Mesendoderm (in vitro differentiated cells): Measurements from ENCODE around the gene SH2D5.

ENCODE experiments used
- DNase-seq: peaks from one replicate; pipeline ENCODE4 v3.0.0; 2013
- H2AK5ac ChIP-seq: 2 replicates; pipeline ENCODE4 v1.6.1; 2013; ENCODE audit warnings: low read length, inconsistent platforms
- H2BK120ac ChIP-seq: 2 replicates; pipeline ENCODE4 v1.6.1; 2013; ENCODE audit warnings: low read depth, mild to moderate bottlenecking, low read length, moderate library complexity, mixed read lengths
- H2BK15ac ChIP-seq: replicated peaks from 2 replicates; pipeline ENCODE4 v1.6.1; 2013; ENCODE audit warnings: low read depth, mild to moderate bottlenecking, moderate library complexity
- H2BK5ac ChIP-seq: 2 replicates; pipeline ENCODE4 v1.6.1; 2013; ENCODE audit warnings: low read length, inconsistent platforms
- H3K18ac ChIP-seq: 2 replicates; pipeline ENCODE4 v1.6.1; 2013; ENCODE audit warnings: mild to moderate bottlenecking, low read length, mixed read lengths
- H3K23ac ChIP-seq: one replicate; pipeline ENCODE4 v1.6.1; 2013; ENCODE audit warnings: low read length
- H3K27ac ChIP-seq: 2 replicates; pipeline ENCODE4 v1.5.1; 2013; ENCODE audit warnings: low read depth, mild to moderate bottlenecking, inconsistent platforms, low read length, moderate library complexity
- H3K27me3 ChIP-seq: 2 replicates; pipeline ENCODE4 v1.6.1; 2013; ENCODE audit warnings: low read length, control low read depth, mild to moderate bottlenecking, inconsistent platforms; ENCODE audit not compliant: insufficient read depth, poor library complexity
- H3K36me3 ChIP-seq: 2 replicates; pipeline ENCODE4 v1.6.1; 2013; ENCODE audit warnings: low read length, inconsistent platforms; ENCODE audit not compliant: control insufficient read depth, insufficient read depth
- H3K4ac ChIP-seq: one replicate; pipeline ENCODE4 v1.6.1; 2013; ENCODE audit warnings: low read depth, mild to moderate bottlenecking, low read length, moderate library complexity
- H3K4me1 ChIP-seq: 2 replicates; pipeline ENCODE4 v1.6.1; 2013; ENCODE audit warnings: low read depth, low read length, inconsistent platforms; ENCODE audit not compliant: control insufficient read depth
- H3K4me2 ChIP-seq: 2 replicates; pipeline ENCODE4 v1.6.1; 2013; ENCODE audit warnings: low read length
- H3K4me3 ChIP-seq: 2 replicates; pipeline ENCODE4 v1.5.1; 2013; ENCODE audit warnings: mild to moderate bottlenecking, low read length
- H3K56ac ChIP-seq: one replicate; pipeline ENCODE4 v1.6.1; 2013; ENCODE audit warnings: low read length
- H3K79me1 ChIP-seq: 2 replicates; pipeline ENCODE4 v1.6.1; 2013; ENCODE audit warnings: low read length, inconsistent platforms
- H3K79me2 ChIP-seq: 2 replicates; pipeline ENCODE4 v1.6.1; 2013; ENCODE audit warnings: mild to moderate bottlenecking, low read length; ENCODE audit not compliant: control insufficient read depth, insufficient read depth
- H3K9ac ChIP-seq: 2 replicates; pipeline ENCODE4 v1.6.1; 2013; ENCODE audit warnings: low read length, inconsistent platforms
- H4K5ac ChIP-seq: one replicate; pipeline ENCODE4 v1.6.1; 2013; ENCODE audit warnings: low read length
- H4K8ac ChIP-seq: one replicate; pipeline ENCODE4 v1.6.1; 2013; ENCODE audit warnings: low read depth, mild to moderate bottlenecking, control low read depth, low read length, moderate library complexity
- WGBS: extraction: QIAGEN DNeasy Blood & Tissue Kit; methylation state at CpG from one replicate; pipeline ENCODE4 v1.1.7; 2013; ENCODE audit warnings: low lambda C conversion rate, missing lambda C conversion rate; ENCODE audit not compliant: insufficient coverage; ENCODE audit errors: extremely low coverage; 5-methylcytosine and 5-hydroxymethylcytosine counted together

SH2D5 gene

GRCh38 chr1:20763417-20763816 lies 30.9 kb upstream of the SH2D5 start:
- Histone ChIP-seq H4K8ac (no peak overlapping the region), H2BK5ac (no peak overlapping the region), H4K5ac (no peak overlapping the region), H3K27me3 (no peaks in the 10 kb centered on the region), H3K27ac (no peak overlapping the region), H3K18ac (no peak overlapping the region), H3K4me1 (no peaks in the 10 kb centered on the region), H3K9ac (no peak overlapping the region), H3K4me2 (no peak overlapping the region), H2BK15ac (no peak overlapping the region), H3K23ac (no peak overlapping the region), H3K56ac (no peak overlapping the region), H2AK5ac (no peak overlapping the region), H3K36me3 (peaks cover 6% of the 10 kb centered on the region), H3K79me2 (no peaks in the 10 kb centered on the region), H3K4ac (no peak overlapping the region), H3K4me3 (no peak overlapping the region), H2BK120ac (no peak overlapping the region), H3K79me1 (no peaks in the 10 kb centered on the region)
- whole genome bisulfite sequencing, result no CpG with 5 or more reads among the region's 3 CpGs
- DNase-seq, result no peak

- Histone ChIP-seq H3K9ac (no peak overlapping the region), H4K8ac (no peak overlapping the region), H3K4ac (no peak overlapping the region), H3K4me2 (no peak overlapping the region), H3K18ac (no peak overlapping the region), H2AK5ac (no peak overlapping the region), H3K56ac (no peak overlapping the region), H3K23ac (no peak overlapping the region), H2BK15ac (no peak overlapping the region), H3K27me3 (no peaks in the 10 kb centered on the region), H2BK5ac (no peak overlapping the region), H3K79me2 (no peaks in the 10 kb centered on the region), H2BK120ac (no peak overlapping the region), H3K4me3 (no peak overlapping the region), H3K36me3 (peaks cover 8% of the 10 kb centered on the region), H3K4me1 (no peaks in the 10 kb centered on the region), H3K27ac (no peak overlapping the region), H3K79me1 (no peaks in the 10 kb centered on the region), H4K5ac (no peak overlapping the region)
- no peak for DNase-seq
- no CpG with 5 or more reads among the region's 6 CpGs for WGBS
These were observed 27.8 kb upstream of the SH2D5 start for GRCh38 chr1:20760322-20760721.

- Histone ChIP-seq H3K23ac (no peak overlapping the region), H2AK5ac (no peak overlapping the region), H3K27me3 (no peaks in the 10 kb centered on the region), H3K56ac (no peak overlapping the region), H3K18ac (no peak overlapping the region), H4K8ac (no peak overlapping the region), H2BK15ac (no peak overlapping the region), H3K4me3 (no peak overlapping the region), H3K9ac (no peak overlapping the region), H3K4ac (no peak overlapping the region), H3K79me1 (no peaks in the 10 kb centered on the region), H2BK120ac (no peak overlapping the region), H3K4me2 (no peak overlapping the region), H2BK5ac (no peak overlapping the region), H3K36me3 (peaks cover 3% of the 10 kb centered on the region), H3K79me2 (no peaks in the 10 kb centered on the region), H3K27ac (no peak overlapping the region), H4K5ac (no peak overlapping the region), H3K4me1 (no peaks in the 10 kb centered on the region)
- no CpG with 5 or more reads among the region's 3 CpGs for WGBS
- no peak for DNase-seq
These were observed 21.1 kb upstream of the SH2D5 start for GRCh38 chr1:20753589-20753988.

DNA sequence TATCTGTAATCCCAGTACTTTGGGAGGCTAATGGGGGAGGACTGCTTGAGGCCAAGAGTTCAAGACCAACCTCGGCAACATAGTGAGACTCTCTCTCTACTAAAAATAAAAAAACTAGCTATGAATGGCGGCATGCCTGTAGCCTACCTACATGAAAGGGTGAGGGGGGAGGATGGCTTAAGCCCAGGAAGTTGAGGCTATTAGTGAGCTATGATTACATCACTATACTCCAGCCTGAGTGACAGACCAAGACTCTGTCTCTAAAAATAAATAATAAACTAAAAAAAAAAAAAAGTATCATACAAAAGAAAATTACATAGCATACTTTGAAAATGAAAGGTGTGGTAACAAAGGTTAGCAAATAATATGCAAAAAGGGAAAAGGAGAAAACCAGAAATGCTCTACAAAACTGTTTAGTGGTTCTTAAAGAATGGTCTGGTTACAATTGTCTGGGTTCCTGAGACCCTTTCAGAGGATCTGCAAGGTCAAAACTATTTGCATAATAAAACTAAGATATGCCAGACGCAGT lies 19.0 kb upstream of the SH2D5 start:
- no peak for DNase-seq
- Histone ChIP-seq H3K18ac (no peak overlapping the region), H3K79me2 (no peaks in the 10 kb centered on the region), H3K23ac (no peak overlapping the region), H3K27me3 (no peaks in the 10 kb centered on the region), H2BK120ac (no peak overlapping the region), H2BK15ac (no peak overlapping the region), H4K8ac (no peak overlapping the region), H3K4me3 (no peak overlapping the region), H4K5ac (no peak overlapping the region), H2AK5ac (no peak overlapping the region), H3K27ac (no peak overlapping the region), H3K9ac (no peak overlapping the region), H3K36me3 (peaks cover 3% of the 10 kb centered on the region), H2BK5ac (no peak overlapping the region), H3K56ac (no peak overlapping the region), H3K79me1 (no peaks in the 10 kb centered on the region), H3K4ac (no peak overlapping the region), H3K4me1 (no peaks in the 10 kb centered on the region), H3K4me2 (no peak overlapping the region)
- no CpG with 5 or more reads among the region's 3 CpGs for WGBS

GRCh38 chr1:20742671-20743070 lies 10.2 kb upstream of the SH2D5 start:
- no peak overlapping the region for H2AK5ac ChIP-seq
- no peaks in the 10 kb centered on the region for H3K79me1 ChIP-seq
- H3K36me3 ChIP-seq, result peaks cover 6% of the 10 kb centered on the region

GRCh38 chr1:20740781-20741180 lies 8.3 kb upstream of the SH2D5 start:
- Histone ChIP-seq H3K9ac (no peak overlapping the region), H3K27ac (no peak overlapping the region), H3K36me3 (peaks cover 4% of the 10 kb centered on the region), H3K27me3 (no peaks in the 10 kb centered on the region), H4K8ac (no peak overlapping the region), H3K4me1 (no peaks in the 10 kb centered on the region), H3K4me3 (no peak overlapping the region), H2AK5ac (no peak overlapping the region), H2BK120ac (no peak overlapping the region), H4K5ac (no peak overlapping the region), H3K56ac (no peak overlapping the region), H3K23ac (no peak overlapping the region), H2BK5ac (no peak overlapping the region), H2BK15ac (no peak overlapping the region), H3K4ac (no peak overlapping the region), H3K4me2 (no peak overlapping the region), H3K18ac (no peak overlapping the region), H3K79me1 (no peaks in the 10 kb centered on the region), H3K79me2 (no peaks in the 10 kb centered on the region)
- WGBS, result no CpG with 5 or more reads among the region's 2 CpGs
- no peak for DNase-seq

More at GRCh38 chr1:20742671-20743070, 10.2 kb upstream of the SH2D5 start:
- DNase-seq, result no peak
- Histone ChIP-seq H3K27ac (no peak overlapping the region), H4K8ac (no peak overlapping the region), H2BK5ac (no peak overlapping the region), H3K4ac (no peak overlapping the region), H3K4me3 (no peak overlapping the region), H3K18ac (no peak overlapping the region), H2BK120ac (no peak overlapping the region), H2BK15ac (no peak overlapping the region), H3K79me2 (no peaks in the 10 kb centered on the region), H4K5ac (no peak overlapping the region), H3K9ac (no peak overlapping the region), H3K4me2 (no peak overlapping the region), H3K56ac (no peak overlapping the region), H3K4me1 (no peaks in the 10 kb centered on the region), H3K23ac (no peak overlapping the region), H3K27me3 (no peaks in the 10 kb centered on the region)
